Natural killer cell (primary cell): ENCODE data around the gene CYGB. TPM values are rescaled to one million over a fixed set of nuclear protein-coding genes. Genes with fewer than 3 reads are reported as not detected.
"Not testable (repeated sequence)": the region's sequence is repeated elsewhere in the genome, so short reads cannot be mapped to it uniquely, and the experiment has no call there.

Experiments used
- ATAC-seq, 3 donors: fragments of 150-1000 bp in 2 of 3; fragments of 200-7000 bp in 1 of 3; cut with Tn5 transposase; 1 replicate in 1 of 3; 2 replicates in 2 of 3; pipeline ENCODE4 v1.10.0; 2021; ENCODE audit warnings: mild to moderate bottlenecking in 2 of 3, moderate library complexity in 2 of 3
- DNase-seq, 2 donors: peaks; one replicate each; pipeline versions ENCODE4 v3.0.0 to v3.0.0-alpha.2; 2013 to 2021; ENCODE audit warnings: mixed read lengths in 1 of 2
- H3K27ac ChIP-seq: one replicate; pipeline ENCODE4 v1.5.1; 2013; ENCODE audit warnings: mild to moderate bottlenecking, low read length
- H3K27me3 ChIP-seq: one replicate; pipeline ENCODE4 v1.6.1; 2013; ENCODE audit warnings: low read length; ENCODE audit not compliant: control insufficient read depth, insufficient read depth
- H3K36me3 ChIP-seq: one replicate; pipeline ENCODE4 v1.6.1; 2013; ENCODE audit warnings: low read length; ENCODE audit not compliant: control insufficient read depth, insufficient read depth
- H3K4me1 ChIP-seq: one replicate; pipeline ENCODE4 v1.6.1; 2013; ENCODE audit warnings: low read length; ENCODE audit not compliant: control insufficient read depth, insufficient read depth
- H3K4me3 ChIP-seq: one replicate; pipeline ENCODE4 v1.5.1; 2013; ENCODE audit warnings: low read length
- H3K9me3 ChIP-seq: one replicate; pipeline ENCODE4 v1.6.1; 2013; ENCODE audit warnings: low read length; ENCODE audit not compliant: control insufficient read depth, insufficient read depth
- H3K27ac Mint-ChIP-seq, 2 donors: one replicate each; pipeline ENCODE4 v1.8.0; 2022; ENCODE audit warnings: mild to moderate bottlenecking in 2 of 2, mixed read lengths in 2 of 2, moderate library complexity in 1 of 2
- H3K27me3 Mint-ChIP-seq, 2 donors: one replicate each; pipeline ENCODE4 v1.8.0; 2022; ENCODE audit warnings: low read depth in 2 of 2, mixed read lengths in 2 of 2
- H3K36me3 Mint-ChIP-seq: one replicate; pipeline ENCODE4 v1.8.0; 2022; ENCODE audit warnings: mixed read lengths
- H3K4me1 Mint-ChIP-seq, 2 donors: one replicate each; pipeline ENCODE4 v1.8.0; 2022; ENCODE audit warnings: mixed read lengths in 2 of 2
- H3K4me3 Mint-ChIP-seq: one replicate; pipeline ENCODE4 v1.8.0; 2022; ENCODE audit warnings: mild to moderate bottlenecking, moderate library complexity, mixed read lengths
- H3K9me3 Mint-ChIP-seq, 2 donors: one replicate each; pipeline ENCODE4 v1.8.0; 2022; ENCODE audit warnings: mixed read lengths in 2 of 2
- WGBS: methylation state at CpG from one replicate; pipeline ENCODE4 v1.1.7; 2013; ENCODE audit warnings: missing lambda C conversion rate; ENCODE audit not compliant: insufficient coverage; 5-methylcytosine and 5-hydroxymethylcytosine counted together
- intact Hi-C: fragments of 100-400 bp; cut with micrococcal nuclease; formaldehyde crosslinking; loops from one replicate; pipeline ENCODE4 v1.14.2; 2022
- total RNA-seq, 4 donors: library from RNA; stranded (reverse); fragments of 120-200 nt in 1 of 4; gene quantifications; one replicate each; pipeline versions ENCODE4 v1.2.3 to v1.2.4, GENCODE V29; 2013 to 2022
- TF ChIP-seq, protein P1 (sequence below): fragments of 200-600 bp; IDR thresholded peaks from one replicate; pipeline ENCODE4 v1.8.0; 2022; ENCODE audit warnings: antibody characterized with exemption

CYGB gene
- total RNA-seq, 3 donors from 2014 or later (not counting 1 experiment from before 2014, with no cell fraction given) = 0.12 to 0.33 (median 0.16) TPM

- intact Hi-C loops = no loop called here
- Mint-ChIP-seq H3K27me3 (no peaks in the 10 kb centered on the region), H3K4me3 (no peak overlapping the region), H3K36me3 (no peaks in the 10 kb centered on the region), H3K9me3 (no peaks in the 10 kb centered on the region), H3K4me1 (peaks cover 25 to 43% of the 10 kb centered on the region in 2 donors), H3K27ac (peak overlapping the region; percentile 11 to 48)
- no peaks in the 10 kb centered on the region for H3K9me3 ChIP-seq
- TF ChIP-seq, protein P1, sequence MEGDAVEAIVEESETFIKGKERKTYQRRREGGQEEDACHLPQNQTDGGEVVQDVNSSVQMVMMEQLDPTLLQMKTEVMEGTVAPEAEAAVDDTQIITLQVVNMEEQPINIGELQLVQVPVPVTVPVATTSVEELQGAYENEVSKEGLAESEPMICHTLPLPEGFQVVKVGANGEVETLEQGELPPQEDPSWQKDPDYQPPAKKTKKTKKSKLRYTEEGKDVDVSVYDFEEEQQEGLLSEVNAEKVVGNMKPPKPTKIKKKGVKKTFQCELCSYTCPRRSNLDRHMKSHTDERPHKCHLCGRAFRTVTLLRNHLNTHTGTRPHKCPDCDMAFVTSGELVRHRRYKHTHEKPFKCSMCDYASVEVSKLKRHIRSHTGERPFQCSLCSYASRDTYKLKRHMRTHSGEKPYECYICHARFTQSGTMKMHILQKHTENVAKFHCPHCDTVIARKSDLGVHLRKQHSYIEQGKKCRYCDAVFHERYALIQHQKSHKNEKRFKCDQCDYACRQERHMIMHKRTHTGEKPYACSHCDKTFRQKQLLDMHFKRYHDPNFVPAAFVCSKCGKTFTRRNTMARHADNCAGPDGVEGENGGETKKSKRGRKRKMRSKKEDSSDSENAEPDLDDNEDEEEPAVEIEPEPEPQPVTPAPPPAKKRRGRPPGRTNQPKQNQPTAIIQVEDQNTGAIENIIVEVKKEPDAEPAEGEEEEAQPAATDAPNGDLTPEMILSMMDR = no peak
- DNase-seq = no peak
- ATAC-seq = no peak
- peaks cover 41% of the 10 kb centered on the region for H3K4me1 ChIP-seq
- no peak overlapping the region for H3K27ac ChIP-seq
- H3K27me3 ChIP-seq = no peaks in the 10 kb centered on the region
- 73% methylated on average over 25 of the region's 25 CpGs for WGBS
- no peak overlapping the region for H3K4me3 ChIP-seq
- no peaks in the 10 kb centered on the region for H3K36me3 ChIP-seq
Observed at GRCh38 chr17:76524598-76525512, 12.7 kb downstream of the CYGB start.

GRCh38 chr17:76523084-76524037 is 14.1 kb downstream of the CYGB start:
- TF ChIP-seq, protein P1 = peak; percentile 100
- intact Hi-C loops = loop anchor here (1.0 kb wide), 4 partner anchors 24 to 192 kb away; no protein-coding TSS in a partner anchor
- Mint-ChIP-seq H3K36me3 (no peaks in the 10 kb centered on the region), H3K4me1 (peaks cover 25 to 44% of the 10 kb centered on the region in 2 donors), H3K4me3 (peak overlapping the region; percentile 35), H3K27me3 (no peaks in the 10 kb centered on the region), H3K27ac (peak overlapping the region in 1 of 2 donors; percentile 70), H3K9me3 (no peaks in the 10 kb centered on the region)
- 12% methylated on average over 32 of the region's 35 CpGs for WGBS
- no peaks in the 10 kb centered on the region for H3K27me3 ChIP-seq
- ATAC-seq (peak; percentile 74 to 84 (median 79)), DNase-seq (peak; percentile 80 to 92)
- H3K27ac ChIP-seq = no peak overlapping the region
- H3K36me3 ChIP-seq = no peaks in the 10 kb centered on the region
- no peak overlapping the region for H3K4me3 ChIP-seq
- H3K9me3 ChIP-seq = no peaks in the 10 kb centered on the region
- H3K4me1 ChIP-seq = peaks cover 32% of the 10 kb centered on the region

- H3K36me3 Mint-ChIP-seq, H3K4me3 ChIP-seq, H3K27ac Mint-ChIP-seq, H3K27ac ChIP-seq, DNase-seq, H3K27me3 ChIP-seq, H3K36me3 ChIP-seq, H3K9me3 Mint-ChIP-seq, ATAC-seq, H3K4me3 Mint-ChIP-seq, intact Hi-C loops, H3K9me3 ChIP-seq, H3K27me3 Mint-ChIP-seq: not testable (repeated sequence)
- 81% methylated on average over 10 of the region's 10 CpGs for WGBS
- H3K4me1 Mint-ChIP-seq = peaks cover 14 to 36% of the 10 kb centered on the region in 2 donors
- H3K4me1 ChIP-seq = peaks cover 32% of the 10 kb centered on the region
Observed at GRCh38 chr17:76521683-76522082, 15.8 kb downstream of the CYGB start.
